Caki2 (cell line): ENCODE results near the gene DENND6B. TPM values are rescaled to one million over a fixed set of nuclear protein-coding genes. Genes with fewer than 3 reads are reported as not detected.

ENCODE experiments used
- DNase-seq: peaks from one replicate; pipeline ENCODE4 v3.0.0-alpha.2; 2015; ENCODE audit warnings: low read depth
- in situ Hi-C: cut with HindIII; loops from 2 replicates; pipeline ENCODE4 v1.10.0; 2016; ENCODE audit warnings: low sequenced_read_pairs, low pct_unique_long_range_greater_than_20kb, mixed read lengths
- total RNA-seq: library from RNA; depleted of rRNA; stranded (reverse); fragments of >200 nt; shearing (Covaris generic); gene quantifications from 2 replicates; pipeline ENCODE4 v1.2.3, GENCODE V29; 2014; ENCODE audit warnings: low replicate concordance; rRNA removed

The DENND6B gene
- total RNA-seq, 1 experiment from 2014 or later, result 24.4 TPM

- DNase-seq, result no peak
- in situ Hi-C loops, result no loop called here
Observed at GRCh38 chr22:50268655-50269113, 58.1 kb downstream of the DENND6B start.

- no peak for DNase-seq
- in situ Hi-C loops, result no loop called here
Observed at GRCh38 chr22:50267591-50268390, 59.0 kb downstream of the DENND6B start.

- no peak for DNase-seq
- in situ Hi-C loops, result no loop called here
Observed at GRCh38 chr22:50266994-50267393, 59.8 kb downstream of the DENND6B start.

- in situ Hi-C loops, result no loop called here
- no peak for DNase-seq
Observed at GRCh38 chr22:50264946-50265669, 61.7 kb downstream of the DENND6B start.

GRCh38 chr22:50264104-50264745, 62.6 kb downstream of the DENND6B start:
- no peak for DNase-seq
- in situ Hi-C loops, result no loop called here

GRCh38 chr22:50262973-50263617, 63.7 kb downstream of the DENND6B start:
- DNase-seq, result no peak
- in situ Hi-C loops, result no loop called here

- DNase-seq, result peak; percentile 74
- in situ Hi-C loops, result no loop called here
Observed at GRCh38 chr22:50262460-50262911, 64.3 kb downstream of the DENND6B start.

GRCh38 chr22:50261615-50262459, 65.0 kb downstream of the DENND6B start, which contains the start of gene MAPK12:
MAPK12 (minus strand) TSS chr22:50261683; CDS start chr22:50261509, 174 bp downstream.
- peak; percentile 59 for DNase-seq
- in situ Hi-C loops, result no loop called here

- in situ Hi-C loops, result no loop called here
- peak; percentile 62 for DNase-seq
Observed at GRCh38 chr22:50260801-50261614, 65.8 kb downstream of the DENND6B start.

- in situ Hi-C loops, result no loop called here
- no peak for DNase-seq
Observed at GRCh38 chr22:50260434-50260800, 66.4 kb downstream of the DENND6B start.

- in situ Hi-C loops, result no loop called here
- DNase-seq, result no peak
Observed at GRCh38 chr22:50259302-50259701, 67.5 kb downstream of the DENND6B start.

Other genes with a start within 250 kb of the DENND6B start
- not detected in 2 replicates for gene MLC1, start 241.6 kb downstream of the DENND6B start, total RNA-seq
- gene MOV10L1, start 237.0 kb downstream of the DENND6B start, total RNA-seq, result not detected in 2 replicates
- 18.0 and 19.5 TPM in 2 replicates for gene PANX2, start 156.3 kb downstream of the DENND6B start, total RNA-seq
- 82.4 and 89.0 TPM in 2 replicates for gene TRABD, start 141.1 kb downstream of the DENND6B start, total RNA-seq
- 54.0 and 61.6 TPM in 2 replicates for gene SELENOO, start 126.0 kb downstream of the DENND6B start, total RNA-seq
- 18.0 and 34.5 TPM in 2 replicates for gene TUBGCP6, start 82.0 kb downstream of the DENND6B start, total RNA-seq
- gene HDAC10, start 75.7 kb downstream of the DENND6B start, total RNA-seq, result 18.9 and 34.0 TPM in 2 replicates
- 142 and 149 TPM in 2 replicates for gene MAPK12, start 65.3 kb downstream of the DENND6B start, total RNA-seq
- 24.5 and 48.8 TPM in 2 replicates for gene MAPK11, start 56.6 kb downstream of the DENND6B start, total RNA-seq
- 300 and 353 TPM in 2 replicates for gene PLXNB2, start 19.4 kb downstream of the DENND6B start, total RNA-seq
- gene PPP6R2, start 16.3 kb upstream of the DENND6B start, total RNA-seq, result 51.5 and 72.7 TPM in 2 replicates
- gene SBF1, start 148.0 kb upstream of the DENND6B start, total RNA-seq, result 74.3 and 84.8 TPM in 2 replicates
- gene ADM2, start 154.5 kb upstream of the DENND6B start, total RNA-seq, result 4.6 and 5.0 TPM in 2 replicates
- 1.9 TPM in 1 of 2 replicates, not detected in the other for gene MIOX, start 159.8 kb upstream of the DENND6B start, total RNA-seq
- gene LMF2, start 180.7 kb upstream of the DENND6B start, total RNA-seq, result 112 and 117 TPM in 2 replicates
- gene NCAPH2, start 181.2 kb upstream of the DENND6B start, total RNA-seq, result 133 and 152 TPM in 2 replicates
- gene SCO2, start 198.6 kb upstream of the DENND6B start, total RNA-seq, result 4.9 TPM in 1 of 2 replicates, not detected in the other
- 104 and 118 TPM in 2 replicates for gene TYMP, start 203.0 kb upstream of the DENND6B start, total RNA-seq
- not detected in 2 replicates for gene KLHDC7B, start 218.9 kb upstream of the DENND6B start, total RNA-seq
- gene SYCE3, start 235.9 kb upstream of the DENND6B start, total RNA-seq, result not detected in 2 replicates